HL-60 (cell line): ENCODE data around the gene KCNG4.

Experiments used
- DNase-seq, 2 experiments: peaks; one replicate each; pipeline ENCODE4 v3.0.0-alpha.2; 2010 to 2020; ENCODE audit warnings: low read depth in 1 of 2, low spot score in 1 of 2
- H3K27ac ChIP-seq: fragments of 250-450 bp; sonication (Bioruptor Pico); replicated peaks from 2 replicates; pipeline ENCODE4 v1.5.1; 2020; ENCODE audit warnings: mild to moderate bottlenecking, moderate library complexity
- H3K27me3 ChIP-seq: fragments of 250-450 bp; sonication (Bioruptor Pico); 2 replicates; pipeline ENCODE4 v1.5.1; 2021; ENCODE audit warnings: mild to moderate bottlenecking, moderate library complexity; ENCODE audit not compliant: insufficient read depth, poor library complexity, severe bottlenecking
- H3K4me3 ChIP-seq: replicated peaks from 2 replicates; pipeline ENCODE4 v1.5.1; 2011; ENCODE audit warnings: mild to moderate bottlenecking, control low read depth, low read length; ENCODE audit not compliant: insufficient read depth
- GABPA ChIP-seq: IDR thresholded peaks from 2 replicates; pipeline ENCODE4 v1.6.1; 2012; ENCODE audit warnings: low read depth
- POLR2AphosphoS5 ChIP-seq: IDR thresholded peaks from 2 replicates; pipeline ENCODE4 v1.6.1; 2012; ENCODE audit warnings: low read depth
- REST ChIP-seq: IDR thresholded peaks from 2 replicates; pipeline ENCODE4 v1.6.1; 2012; ENCODE audit warnings: low read depth; ENCODE audit not compliant: insufficient replicate concordance
- SPI1 ChIP-seq: IDR thresholded peaks from 2 replicates; pipeline ENCODE4 v1.6.1; 2012; ENCODE audit warnings: low read depth, mild to moderate bottlenecking, borderline replicate concordance
- TF ChIP-seq, protein P1 (sequence below): IDR thresholded peaks from one replicate; pipeline ENCODE4 v1.5.1; 2011; ENCODE audit warnings: low read length, control low read depth, inconsistent platforms; ENCODE audit not compliant: insufficient read depth

The KCNG4 gene

GRCh38 chr16:84224554-84224953 lies 15.3 kb downstream of the KCNG4 start:
- Histone ChIP-seq H3K4me3 (no peak overlapping the region), H3K27me3 (peaks cover 7% of the 10 kb centered on the region), H3K27ac (no peak overlapping the region)
- no peak for DNase-seq
- TF ChIP-seq SPI1, result no peak
- TF ChIP-seq REST, result no peak
- TF ChIP-seq GABPA, result no peak

DNA sequence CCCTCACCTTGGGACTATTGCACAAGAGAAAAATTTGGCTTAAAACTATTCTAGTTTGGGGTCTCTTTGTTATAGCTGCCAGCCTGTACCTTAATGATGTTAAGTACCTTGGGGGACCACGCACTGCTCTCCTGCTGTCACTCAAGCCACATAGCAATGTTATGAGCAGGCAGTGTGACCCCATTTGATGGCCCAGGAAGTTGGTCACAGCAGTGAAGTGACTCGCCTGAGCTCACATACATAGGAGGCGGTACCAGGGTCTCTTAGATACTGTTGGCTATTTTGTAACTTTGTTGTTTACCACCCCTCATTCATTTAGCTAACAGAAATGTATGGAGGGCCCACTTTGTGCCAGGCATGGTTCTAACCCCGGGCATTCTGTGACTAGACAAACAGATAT lies 16.4 kb downstream of the KCNG4 start:
- no peak for DNase-seq
- Histone ChIP-seq H3K27ac (no peak overlapping the region), H3K4me3 (no peak overlapping the region), H3K27me3 (peaks cover 3% of the 10 kb centered on the region)
- TF ChIP-seq REST (no peak), POLR2AphosphoS5 (no peak)

DNA sequence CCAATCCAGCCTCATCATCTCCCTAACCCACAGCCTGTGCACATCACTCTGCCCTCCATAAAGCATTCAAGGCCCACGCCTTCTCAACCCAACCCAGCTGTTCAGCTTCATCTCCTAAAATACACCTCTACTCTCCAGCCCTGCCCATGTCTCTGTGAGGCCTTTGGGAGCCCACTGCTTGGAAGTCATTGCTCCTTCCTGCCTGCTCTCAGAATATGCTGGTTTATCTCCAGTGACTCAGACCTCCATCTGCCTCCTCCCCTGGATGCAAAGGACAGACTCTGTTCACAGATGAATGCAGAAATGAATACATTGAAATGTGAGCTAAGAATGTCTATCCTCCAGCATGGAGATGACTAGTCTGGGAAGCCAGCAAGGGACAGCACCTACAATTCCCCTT lies 19.0 kb downstream of the KCNG4 start:
- Histone ChIP-seq H3K4me3 (no peak overlapping the region), H3K27me3 (no peaks in the 10 kb centered on the region), H3K27ac (no peak overlapping the region)
- no peak for TF ChIP-seq POLR2AphosphoS5
- no peak for TF ChIP-seq SPI1
- TF ChIP-seq REST, result no peak
- TF ChIP-seq, protein P1, sequence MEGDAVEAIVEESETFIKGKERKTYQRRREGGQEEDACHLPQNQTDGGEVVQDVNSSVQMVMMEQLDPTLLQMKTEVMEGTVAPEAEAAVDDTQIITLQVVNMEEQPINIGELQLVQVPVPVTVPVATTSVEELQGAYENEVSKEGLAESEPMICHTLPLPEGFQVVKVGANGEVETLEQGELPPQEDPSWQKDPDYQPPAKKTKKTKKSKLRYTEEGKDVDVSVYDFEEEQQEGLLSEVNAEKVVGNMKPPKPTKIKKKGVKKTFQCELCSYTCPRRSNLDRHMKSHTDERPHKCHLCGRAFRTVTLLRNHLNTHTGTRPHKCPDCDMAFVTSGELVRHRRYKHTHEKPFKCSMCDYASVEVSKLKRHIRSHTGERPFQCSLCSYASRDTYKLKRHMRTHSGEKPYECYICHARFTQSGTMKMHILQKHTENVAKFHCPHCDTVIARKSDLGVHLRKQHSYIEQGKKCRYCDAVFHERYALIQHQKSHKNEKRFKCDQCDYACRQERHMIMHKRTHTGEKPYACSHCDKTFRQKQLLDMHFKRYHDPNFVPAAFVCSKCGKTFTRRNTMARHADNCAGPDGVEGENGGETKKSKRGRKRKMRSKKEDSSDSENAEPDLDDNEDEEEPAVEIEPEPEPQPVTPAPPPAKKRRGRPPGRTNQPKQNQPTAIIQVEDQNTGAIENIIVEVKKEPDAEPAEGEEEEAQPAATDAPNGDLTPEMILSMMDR, result no peak
- no peak for TF ChIP-seq GABPA
- DNase-seq, result no peak

DNA sequence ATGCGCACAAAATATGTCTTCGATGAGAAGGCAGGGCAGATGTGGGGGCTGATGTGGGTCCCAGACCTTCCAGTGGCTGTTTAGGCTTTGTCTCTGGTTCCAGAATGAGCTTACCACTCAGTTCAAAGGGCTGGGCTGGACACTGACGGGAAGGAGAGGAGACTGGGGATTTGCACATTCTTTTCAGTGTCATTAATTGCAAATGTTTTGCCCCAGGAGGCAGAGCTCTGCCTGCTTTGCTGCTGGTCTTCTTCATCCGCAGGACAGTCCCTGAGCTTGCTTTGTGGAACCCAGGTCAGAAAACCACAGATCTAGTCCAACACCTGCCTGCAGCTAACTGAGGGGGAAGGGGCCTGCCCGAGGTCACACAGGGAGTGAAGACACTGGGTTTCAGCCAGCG lies 20.9 kb downstream of the KCNG4 start:
- Histone ChIP-seq H3K27ac (no peak overlapping the region), H3K4me3 (no peak overlapping the region), H3K27me3 (no peaks in the 10 kb centered on the region)
- TF ChIP-seq GABPA (no peak), SPI1 (no peak), REST (no peak), POLR2AphosphoS5 (no peak)
- TF ChIP-seq, protein P1, result no peak
- no peak for DNase-seq
